HG02623 (cell line): ENCODE results near the gene RUSC1.

ENCODE experiments used
- ATAC-seq: cut with Tn5 transposase; IDR thresholded peaks from one replicate; pipeline ENCODE4 v1.9.1; 2021; ENCODE audit warnings: moderate library complexity; ENCODE audit not compliant: unreplicated experiment

RUSC1 gene

GRCh38 chr1:155295183-155295941, 25.3 kb upstream of the RUSC1 start:
- ATAC-seq: no peak

GRCh38 chr1:155295942-155296267, 24.8 kb upstream of the RUSC1 start:
- ATAC-seq: no peak

GRCh38 chr1:155296661-155297060, 24.0 kb upstream of the RUSC1 start:
- no peak for ATAC-seq

- no peak for ATAC-seq
These were observed 23.3 kb upstream of the RUSC1 start for GRCh38 chr1:155297384-155297783.

GRCh38 chr1:155300024-155300423, 20.7 kb upstream of the RUSC1 start:
- no peak for ATAC-seq

GRCh38 chr1:155300553-155301329, 20.0 kb upstream of the RUSC1 start:
- ATAC-seq: no peak

GRCh38 chr1:155301342-155301841, 19.3 kb upstream of the RUSC1 start, which contains the start of gene PKLR:
TSS of gene PKLR (minus strand) at chr1:155301438. CDS start at chr1:155301395, 43 bp downstream.
- ATAC-seq: no peak

GRCh38 chr1:155304558-155305063, 16.1 kb upstream of the RUSC1 start:
- no peak for ATAC-seq

- ATAC-seq: no peak
These were observed 14.8 kb upstream of the RUSC1 start for GRCh38 chr1:155305881-155306391.

GRCh38 chr1:155307247-155307740, 13.4 kb upstream of the RUSC1 start:
- no peak for ATAC-seq

GRCh38 chr1:155308493-155309422, 11.9 kb upstream of the RUSC1 start, which contains the start of gene FDPS:
TSS of gene FDPS (plus strand) at chr1:155308866. CDS start at chr1:155309790, 924 bp downstream.
- peak; percentile 92 for ATAC-seq

- no peak for ATAC-seq
These were observed 11.2 kb upstream of the RUSC1 start for GRCh38 chr1:155309423-155310021.

- no peak for ATAC-seq
These were observed 7.4 kb upstream of the RUSC1 start for GRCh38 chr1:155313261-155313660.

- ATAC-seq: no peak
These were observed 3.8 kb upstream of the RUSC1 start for GRCh38 chr1:155316922-155317321.

- no peak for ATAC-seq
These were observed 2.6 kb upstream of the RUSC1 start for GRCh38 chr1:155318082-155318481.

GRCh38 chr1:155319536-155319935, 1.2 kb upstream of the RUSC1 start:
- no peak for ATAC-seq

GRCh38 chr1:155320252-155320651, 442 bp upstream of the RUSC1 start:
- ATAC-seq: no peak

- no peak for ATAC-seq
These were observed 1.2 kb downstream of the RUSC1 start for GRCh38 chr1:155321639-155322503.

GRCh38 chr1:155322571-155322952, 1.9 kb downstream of the RUSC1 start:
- ATAC-seq: no peak
